GM12873 (cell line): ENCODE data around the gene JOSD2.

Source experiments
- CTCF ChIP-seq: IDR thresholded peaks from 2 replicates; pipeline ENCODE4 v1.5.1; 2012; ENCODE audit warnings: low read depth, mild to moderate bottlenecking, moderate library complexity, low read length, control low read depth; ENCODE audit not compliant: insufficient read depth; ENCODE audit errors: missing control alignments

Gene JOSD2

GRCh38 chr19:50481351-50482149, 29.4 kb downstream of the JOSD2 start:
- no peak for TF ChIP-seq CTCF

GRCh38 chr19:50480281-50481111, 30.5 kb downstream of the JOSD2 start:
- TF ChIP-seq CTCF = no peak

GRCh38 chr19:50479761-50480251, 31.2 kb downstream of the JOSD2 start:
- TF ChIP-seq CTCF = no peak

GRCh38 chr19:50478901-50479715, 31.9 kb downstream of the JOSD2 start:
- peak; percentile 46 for TF ChIP-seq CTCF

GRCh38 chr19:50477751-50478515, 33.1 kb downstream of the JOSD2 start:
- TF ChIP-seq CTCF = no peak

GRCh38 chr19:50476907-50477238, 34.1 kb downstream of the JOSD2 start:
- TF ChIP-seq CTCF = no peak
